ENCODE results near the gene CYB561D1. TPM values are rescaled to one million over a fixed set of nuclear protein-coding genes. Genes with fewer than 3 reads are reported as not detected.

The CYB561D1 gene
- total RNA-seq, 4 donors from 2014 or later, result 6.2 to 16.4 (median 8.2) TPM

DNA sequence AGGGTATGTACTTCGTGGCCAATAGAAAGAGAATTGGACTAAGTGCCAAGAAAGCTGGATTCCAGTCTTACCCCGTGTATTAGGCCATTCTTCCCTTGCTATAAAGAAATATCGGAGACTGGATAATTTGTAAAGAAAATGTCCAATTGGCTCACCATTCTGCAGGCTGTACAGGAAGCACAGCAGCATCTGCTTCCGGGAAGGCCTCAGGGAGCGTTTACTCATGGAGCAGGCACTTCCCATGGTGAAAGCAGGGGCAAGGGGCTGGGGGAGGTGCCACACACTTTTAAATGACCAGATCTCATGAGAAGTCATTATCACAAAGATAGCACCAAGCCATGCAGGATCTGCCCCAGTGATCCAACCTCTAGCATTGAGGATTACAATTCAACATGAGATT, 23.4 kb downstream of the CYB561D1 start:
- no peak for TF ChIP-seq CTCF (IDR thresholded peaks at IDR 0.05)
- no peak for TF ChIP-seq EP300 (IDR thresholded peaks at IDR 0.05)
- no peak for TF ChIP-seq POLR2A (IDR thresholded peaks at IDR 0.05; ENCODE audit: low read depth)
- TF ChIP-seq POLR2AphosphoS5 (IDR thresholded peaks at IDR 0.05), result no peak
- intact Hi-C loops (cut with DNase I), result no loop called here
- H3K4me1 ChIP-seq, result no peaks in the 10 kb centered on the region
- H3K36me3 ChIP-seq, result no peaks in the 10 kb centered on the region
- no peaks in the 10 kb centered on the region for H3K9me3 ChIP-seq
- peaks cover 0 to 9% (median 0%) of the 10 kb centered on the region in 4 donors for H3K27me3 ChIP-seq
- no peak overlapping the region for H3K4me3 ChIP-seq
- no peak overlapping the region for H3K27ac ChIP-seq (replicated peaks in 1 of 4)
- DNase-seq (ENCODE audit: extremely low spot score), result no peak
- WGBS, result 85% methylated on average over 5 of the region's 5 CpGs

DNA sequence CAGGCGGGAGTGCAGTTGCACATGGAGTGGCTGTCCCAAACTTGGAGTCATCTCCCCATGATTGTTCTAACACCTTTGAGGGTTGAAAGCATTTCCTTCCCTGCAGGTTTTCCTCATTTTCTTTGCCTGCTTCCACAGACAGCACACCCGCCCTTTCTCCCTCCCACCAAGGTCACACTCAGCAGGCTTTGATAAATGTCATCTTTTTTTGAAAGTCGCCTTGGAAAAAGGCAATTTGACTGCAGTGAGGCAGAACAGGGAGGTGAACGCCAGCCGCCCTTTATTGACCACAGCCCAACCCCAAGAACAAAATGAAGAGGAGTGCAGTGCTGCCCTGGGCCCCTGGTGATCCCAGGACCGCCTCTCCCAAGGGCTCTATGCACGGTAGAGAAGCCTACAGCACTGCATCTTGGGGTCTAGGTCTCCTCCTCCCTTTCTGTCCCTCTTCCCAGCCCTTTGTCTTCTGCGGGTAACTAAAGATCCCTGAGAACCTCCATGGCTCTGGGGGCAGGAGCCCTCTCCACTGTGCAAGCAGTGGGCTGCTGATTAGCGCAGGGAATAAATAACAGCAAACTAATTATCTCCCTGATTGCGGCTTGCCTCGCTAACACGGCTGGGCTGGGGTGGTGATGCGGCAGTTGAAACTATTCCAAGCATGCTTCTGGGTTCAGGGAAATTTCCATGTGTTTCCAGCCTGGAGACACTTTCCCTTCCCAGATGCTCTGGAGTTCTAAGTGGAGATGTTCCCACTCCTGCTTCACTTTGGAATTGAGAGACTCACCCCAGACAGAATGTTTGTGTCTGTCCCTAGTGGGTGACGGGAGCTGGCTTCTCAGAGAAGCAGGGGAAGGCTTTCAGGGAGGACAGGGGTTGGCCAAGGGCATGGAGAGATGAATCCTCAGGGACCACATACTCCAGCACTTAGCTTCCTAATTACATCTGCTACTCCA, 27.4 kb downstream of the CYB561D1 start:
- intact Hi-C loops (cut with DNase I), result no loop called here
- 77% methylated on average over 14 of the region's 14 CpGs for WGBS
- no peak overlapping the region for H3K4me3 ChIP-seq
- no peak for TF ChIP-seq POLR2A (IDR thresholded peaks at IDR 0.05; ENCODE audit: low read depth)
- TF ChIP-seq EP300 (IDR thresholded peaks at IDR 0.05), result no peak
- no peak for TF ChIP-seq CTCF (IDR thresholded peaks at IDR 0.05)
- TF ChIP-seq POLR2AphosphoS5 (IDR thresholded peaks at IDR 0.05), result no peak
- H3K27ac ChIP-seq (replicated peaks in 1 of 4), result no peak overlapping the region
- no peaks in the 10 kb centered on the region for H3K9me3 ChIP-seq
- H3K4me1 ChIP-seq, result no peaks in the 10 kb centered on the region
- H3K27me3 ChIP-seq, result peaks cover 0 to 9% (median 0%) of the 10 kb centered on the region in 4 donors
- no peaks in the 10 kb centered on the region for H3K36me3 ChIP-seq
- no peak for DNase-seq (ENCODE audit: extremely low spot score)

GRCh38 chr1:109522026-109522425, 28.1 kb downstream of the CYB561D1 start:
- Histone ChIP-seq H3K4me3 (no peak overlapping the region), H3K27me3 (peaks cover 0 to 9% (median 0%) of the 10 kb centered on the region in 4 donors), H3K4me1 (no peaks in the 10 kb centered on the region), H3K9me3 (no peaks in the 10 kb centered on the region), H3K27ac (replicated peaks in 1 of 4) (no peak overlapping the region), H3K36me3 (no peaks in the 10 kb centered on the region)
- no peak for DNase-seq (ENCODE audit: extremely low spot score)
- intact Hi-C loops (cut with DNase I), result no loop called here
- WGBS, result 96% methylated on average over 7 of the region's 7 CpGs
- no peak for TF ChIP-seq CTCF (IDR thresholded peaks at IDR 0.05)
- TF ChIP-seq POLR2A (IDR thresholded peaks at IDR 0.05; ENCODE audit: low read depth), result no peak
- TF ChIP-seq POLR2AphosphoS5 (IDR thresholded peaks at IDR 0.05), result no peak
- no peak for TF ChIP-seq EP300 (IDR thresholded peaks at IDR 0.05)

GRCh38 chr1:109523706-109524105, 29.8 kb downstream of the CYB561D1 start:
- intact Hi-C loops (cut with DNase I), result no loop called here
- DNase-seq (ENCODE audit: extremely low spot score), result no peak
- TF ChIP-seq CTCF (IDR thresholded peaks at IDR 0.05), result no peak
- TF ChIP-seq EP300 (IDR thresholded peaks at IDR 0.05), result no peak
- TF ChIP-seq POLR2AphosphoS5 (IDR thresholded peaks at IDR 0.05), result no peak
- no peak for TF ChIP-seq POLR2A (IDR thresholded peaks at IDR 0.05; ENCODE audit: low read depth)
- Histone ChIP-seq H3K27ac (replicated peaks in 1 of 4) (no peak overlapping the region), H3K27me3 (peaks cover 0 to 9% (median 0%) of the 10 kb centered on the region in 4 donors), H3K4me3 (no peak overlapping the region), H3K4me1 (no peaks in the 10 kb centered on the region), H3K36me3 (no peaks in the 10 kb centered on the region), H3K9me3 (no peaks in the 10 kb centered on the region)
- WGBS, result 88% methylated on average over 2 of the region's 2 CpGs

All from esophagus muscularis mucosa (tissue), 4 donors.